LNCAP (cell line): ENCODE results near the gene CCDC3.

ENCODE experiments used
- TF ChIP-seq, protein P1 (sequence below): fragments of 450-650 bp; IDR thresholded peaks from 2 replicates; pipeline ENCODE4 v1.5.1; 2017; ENCODE audit warnings: mild to moderate bottlenecking

The CCDC3 gene

DNA sequence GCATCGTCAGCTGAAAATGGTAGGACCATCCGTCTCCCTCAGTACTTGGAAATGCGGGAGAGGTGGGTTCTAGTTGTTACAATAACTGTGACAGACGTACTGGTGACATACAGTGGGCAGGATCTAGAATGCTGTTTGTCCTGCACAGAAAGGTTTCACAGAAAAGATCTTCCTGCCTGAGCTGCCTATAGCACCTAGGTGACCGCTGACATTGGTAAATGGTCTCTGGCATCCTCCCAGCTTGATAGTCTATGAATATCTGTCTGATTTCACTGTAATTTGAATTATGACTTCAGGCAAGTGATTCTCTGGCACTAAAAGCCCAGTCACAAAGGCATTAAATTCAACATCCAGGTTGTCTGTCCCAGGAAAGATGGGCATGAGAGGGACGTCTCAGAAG is 38.2 kb upstream of the CCDC3 start:
- TF ChIP-seq, protein P1, sequence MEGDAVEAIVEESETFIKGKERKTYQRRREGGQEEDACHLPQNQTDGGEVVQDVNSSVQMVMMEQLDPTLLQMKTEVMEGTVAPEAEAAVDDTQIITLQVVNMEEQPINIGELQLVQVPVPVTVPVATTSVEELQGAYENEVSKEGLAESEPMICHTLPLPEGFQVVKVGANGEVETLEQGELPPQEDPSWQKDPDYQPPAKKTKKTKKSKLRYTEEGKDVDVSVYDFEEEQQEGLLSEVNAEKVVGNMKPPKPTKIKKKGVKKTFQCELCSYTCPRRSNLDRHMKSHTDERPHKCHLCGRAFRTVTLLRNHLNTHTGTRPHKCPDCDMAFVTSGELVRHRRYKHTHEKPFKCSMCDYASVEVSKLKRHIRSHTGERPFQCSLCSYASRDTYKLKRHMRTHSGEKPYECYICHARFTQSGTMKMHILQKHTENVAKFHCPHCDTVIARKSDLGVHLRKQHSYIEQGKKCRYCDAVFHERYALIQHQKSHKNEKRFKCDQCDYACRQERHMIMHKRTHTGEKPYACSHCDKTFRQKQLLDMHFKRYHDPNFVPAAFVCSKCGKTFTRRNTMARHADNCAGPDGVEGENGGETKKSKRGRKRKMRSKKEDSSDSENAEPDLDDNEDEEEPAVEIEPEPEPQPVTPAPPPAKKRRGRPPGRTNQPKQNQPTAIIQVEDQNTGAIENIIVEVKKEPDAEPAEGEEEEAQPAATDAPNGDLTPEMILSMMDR = no peak

DNA sequence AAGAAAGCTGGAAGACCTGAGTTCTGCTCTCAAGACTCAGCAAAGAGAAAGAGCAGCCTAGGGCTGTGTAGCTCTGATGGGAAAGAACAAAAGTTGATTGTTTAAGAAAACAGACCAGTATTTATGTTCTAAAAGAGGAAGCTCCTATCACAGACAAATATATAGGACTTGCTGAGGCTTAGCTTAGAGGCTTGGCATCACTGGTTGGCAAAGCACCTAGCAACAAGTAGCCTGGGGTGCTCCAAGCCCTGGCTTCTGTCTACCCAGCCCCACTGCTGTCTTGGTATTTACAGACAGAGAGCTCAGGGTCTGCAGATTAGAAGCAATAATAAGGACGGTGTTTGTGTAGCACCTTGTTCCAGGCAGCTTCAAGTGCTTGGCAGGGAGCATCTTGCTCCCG is 36.9 kb upstream of the CCDC3 start:
- TF ChIP-seq, protein P1 = no peak

GRCh38 chr10:13037832-13038231 is 36.3 kb upstream of the CCDC3 start:
- TF ChIP-seq, protein P1 = no peak

- TF ChIP-seq, protein P1 = no peak
These were observed 35.3 kb upstream of the CCDC3 start for GRCh38 chr10:13036841-13037240.

DNA sequence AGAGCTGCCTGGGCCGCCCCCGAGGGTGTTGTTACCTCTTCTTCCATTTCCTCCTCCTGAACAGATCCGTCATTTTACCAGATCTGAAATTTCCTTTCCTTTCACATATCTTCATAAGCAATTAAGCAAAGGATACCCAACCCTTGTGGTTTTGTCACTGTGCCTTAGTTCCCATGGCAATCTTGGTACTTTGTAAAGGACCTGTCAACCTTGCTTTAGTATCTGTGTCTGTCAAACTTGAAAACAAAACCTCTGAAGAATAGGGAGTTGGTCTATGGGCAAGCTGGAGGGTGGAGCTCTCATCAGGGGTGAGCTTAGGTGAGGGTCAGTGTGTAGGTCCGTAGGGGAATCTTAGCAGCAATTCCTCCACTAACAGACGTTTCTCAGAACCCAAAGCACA is 25.4 kb upstream of the CCDC3 start:
- TF ChIP-seq, protein P1 = no peak

DNA sequence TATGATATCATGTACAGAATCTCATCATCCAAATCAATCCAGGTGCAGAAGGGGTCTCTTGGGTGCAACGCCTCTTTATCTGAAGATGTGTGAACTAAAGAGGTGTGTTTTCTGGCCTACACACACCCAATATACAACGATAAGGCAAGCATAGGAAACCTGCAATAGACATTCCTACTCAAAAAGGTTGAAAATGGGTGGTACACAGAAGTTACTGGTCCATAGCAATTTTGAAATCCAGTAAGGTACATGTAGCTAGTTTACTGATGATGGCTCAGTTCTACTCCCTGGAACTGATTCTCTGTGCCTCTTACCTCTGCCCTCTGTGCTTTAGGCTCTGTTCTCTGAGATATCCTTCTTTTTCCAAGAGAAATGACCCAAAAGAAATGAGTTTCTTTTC is 22.2 kb upstream of the CCDC3 start:
- TF ChIP-seq, protein P1 = no peak

DNA sequence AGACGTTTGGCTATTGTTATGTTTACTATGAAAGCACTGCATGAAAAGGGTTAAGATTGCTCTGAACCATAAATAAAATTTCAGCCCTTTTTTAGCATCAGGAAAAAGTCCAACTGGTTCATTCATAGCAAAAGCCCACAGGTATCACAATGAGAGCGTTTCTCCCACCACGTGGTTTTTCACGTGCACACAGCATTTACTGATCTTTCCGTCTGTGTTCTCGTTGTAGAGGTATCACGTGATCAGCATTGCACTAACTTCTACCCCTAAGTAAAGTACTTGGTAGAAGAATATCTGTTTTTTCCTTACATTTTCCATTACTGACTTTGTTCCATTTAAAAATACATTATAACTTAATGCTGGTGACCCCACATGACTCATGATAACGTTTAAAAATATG is 17.8 kb upstream of the CCDC3 start:
- TF ChIP-seq, protein P1 = no peak

DNA sequence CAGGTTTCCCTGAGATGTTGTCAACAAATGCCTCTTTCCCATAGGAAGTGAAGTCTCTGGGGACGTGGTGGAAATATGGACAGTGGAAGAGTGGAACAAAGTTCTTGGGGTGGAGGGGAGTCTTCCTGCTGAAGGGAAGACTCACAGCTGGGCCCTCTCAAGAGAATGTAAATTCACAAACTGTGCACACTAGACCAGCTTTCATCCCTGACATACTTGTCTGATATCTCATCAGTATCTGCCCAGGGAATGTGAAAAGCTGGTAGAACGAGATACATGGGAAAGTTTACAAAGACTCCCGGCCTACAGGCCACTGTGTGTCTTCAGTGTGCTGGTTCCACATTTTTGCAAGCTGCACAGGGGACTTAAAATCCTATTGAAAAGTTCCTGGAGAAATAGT is 16.7 kb upstream of the CCDC3 start:
- TF ChIP-seq, protein P1 = no peak
